Right atrium auricular region (tissue), 2 donors: ENCODE results near the gene COMTD1. TPM values are rescaled to one million over a fixed set of nuclear protein-coding genes. Genes with fewer than 3 reads are reported as not detected.

ENCODE experiments used
- DNase-seq: peaks from one replicate; pipeline ENCODE4 v3.0.0-alpha.2; 2019; ENCODE audit warnings: low spot score
- H3K27ac ChIP-seq, 2 donors: fragments of 200-600 bp; sonication (generic); 1 replicate in 1 of 2; 2 replicates in 1 of 2; pipeline ENCODE4 v1.5.1; 2016 to 2019
- H3K27me3 ChIP-seq, 2 donors: fragments of 200-600 bp; sonication (generic); one replicate each; pipeline versions ENCODE4 v1.5.1 to v1.6.0; 2017 to 2019
- H3K36me3 ChIP-seq: fragments of 200-600 bp; sonication (generic); one replicate; pipeline ENCODE4 v1.5.1; 2016
- H3K4me1 ChIP-seq, 2 donors: fragments of 200-600 bp; sonication (generic); one replicate each; pipeline versions ENCODE4 v1.5.1 to v1.6.0; 2017 to 2019
- H3K4me3 ChIP-seq, 2 donors: fragments of 200-600 bp; sonication (generic); 1 replicate in 1 of 2; 2 replicates in 1 of 2; pipeline ENCODE4 v1.5.1; 2017 to 2019; ENCODE audit warnings: mild to moderate bottlenecking in 1 of 2, moderate library complexity in 1 of 2
- H3K9me3 ChIP-seq, 2 donors: fragments of 200-600 bp; sonication (generic); one replicate each; pipeline ENCODE4 v1.5.1; 2019
- CTCF ChIP-seq, 2 donors: fragments of 200-600 bp; sonication (generic); IDR thresholded peaks; one replicate each; pipeline ENCODE4 v1.5.1; 2019; ENCODE audit warnings: antibody characterized with exemption in 2 of 2
- total RNA-seq, 2 donors: library from RNA; depleted of rRNA; stranded (reverse); fragments of >200 nt; gene quantifications; one replicate each; pipeline ENCODE4 v1.1.0, GENCODE V29; 2016

COMTD1 gene
- total RNA-seq, 2 donors from 2014 or later: 44.1 to 52.4 TPM

GRCh38 chr10:75230600-75231038 lies 5.1 kb downstream of the COMTD1 start:
- Histone ChIP-seq H3K27ac (peak overlapping the region; percentile 35 to 42), H3K9me3 (no peaks in the 10 kb centered on the region), H3K4me3 (no peak overlapping the region), H3K4me1 (peaks cover 0 to 61% of the 10 kb centered on the region in 2 donors), H3K36me3 (peaks cover 45% of the 10 kb centered on the region), H3K27me3 (no peaks in the 10 kb centered on the region)
- DNase-seq: peak; percentile 93
- peak; percentile 89 for TF ChIP-seq CTCF (IDR thresholded peaks at IDR 0.05)

DNA sequence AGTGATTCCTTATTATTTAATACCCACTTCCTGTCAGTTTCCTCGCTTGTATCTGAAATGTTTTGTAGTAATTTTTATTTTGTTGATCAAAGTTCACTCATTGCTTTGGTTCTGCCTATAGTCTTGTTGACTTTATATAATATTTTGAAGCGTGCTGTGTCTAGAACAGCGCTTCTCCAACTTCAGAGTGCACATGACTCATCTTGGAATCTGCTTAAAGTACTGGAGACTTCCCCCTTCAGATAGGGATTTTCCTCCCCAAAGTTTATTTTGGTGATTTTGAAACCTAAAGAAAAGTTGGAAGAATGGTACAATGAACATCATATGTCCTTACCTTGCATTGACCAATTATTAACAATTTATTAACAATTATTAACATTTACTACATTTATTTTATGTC lies 5.8 kb downstream of the COMTD1 start:
- H3K27me3 ChIP-seq: no peaks in the 10 kb centered on the region
- H3K4me3 ChIP-seq: no peak overlapping the region
- peak overlapping the region in 1 of 2 donors; percentile 35 for H3K27ac ChIP-seq
- H3K9me3 ChIP-seq: no peaks in the 10 kb centered on the region
- peaks cover 45% of the 10 kb centered on the region for H3K36me3 ChIP-seq
- TF ChIP-seq CTCF (IDR thresholded peaks at IDR 0.05): no peak
- H3K4me1 ChIP-seq: peaks cover 0 to 64% of the 10 kb centered on the region in 2 donors
- no peak for DNase-seq

DNA sequence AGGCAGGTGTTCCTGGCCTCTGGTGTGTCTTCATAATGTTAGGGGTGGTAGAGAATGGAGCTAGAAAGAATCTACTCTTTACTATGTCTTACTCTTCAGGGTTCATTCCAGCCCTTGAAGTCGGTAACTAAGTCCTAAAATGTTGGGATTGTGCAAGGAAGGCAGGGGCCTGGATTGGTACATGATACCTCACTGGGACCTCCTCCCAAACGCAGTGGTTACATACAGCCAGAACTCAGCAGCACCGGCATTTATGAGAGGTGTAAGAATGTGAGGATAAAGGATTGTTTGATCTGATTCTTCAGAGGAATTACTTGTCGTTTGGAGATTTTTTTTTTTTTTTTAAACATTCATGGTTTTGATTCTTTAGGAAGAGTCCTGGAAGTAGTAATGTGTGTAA lies 6.9 kb downstream of the COMTD1 start:
- Histone ChIP-seq H3K27me3 (no peaks in the 10 kb centered on the region), H3K9me3 (no peaks in the 10 kb centered on the region), H3K36me3 (peaks cover 51% of the 10 kb centered on the region), H3K27ac (peak overlapping the region; percentile 20 to 39), H3K4me1 (peaks cover 0 to 64% of the 10 kb centered on the region in 2 donors), H3K4me3 (no peak overlapping the region)
- DNase-seq: no peak
- TF ChIP-seq CTCF (IDR thresholded peaks at IDR 0.05): no peak

GRCh38 chr10:75228278-75228677 lies 7.5 kb downstream of the COMTD1 start:
- peak overlapping the region; percentile 20 to 39 for H3K27ac ChIP-seq
- H3K36me3 ChIP-seq: peaks cover 57% of the 10 kb centered on the region
- H3K27me3 ChIP-seq: no peaks in the 10 kb centered on the region
- H3K4me3 ChIP-seq: no peak overlapping the region
- no peak for DNase-seq
- peaks cover 0 to 68% of the 10 kb centered on the region in 2 donors for H3K4me1 ChIP-seq
- H3K9me3 ChIP-seq: no peaks in the 10 kb centered on the region
- TF ChIP-seq CTCF (IDR thresholded peaks at IDR 0.05): no peak

- Histone ChIP-seq H3K4me1 (peaks cover 0 to 71% of the 10 kb centered on the region in 2 donors), H3K27ac (peak overlapping the region; percentile 78 to 83), H3K27me3 (no peaks in the 10 kb centered on the region), H3K9me3 (no peaks in the 10 kb centered on the region), H3K36me3 (peaks cover 66% of the 10 kb centered on the region), H3K4me3 (no peak overlapping the region)
- no peak for DNase-seq
- TF ChIP-seq CTCF (IDR thresholded peaks at IDR 0.05): no peak
Observed at GRCh38 chr10:75226656-75227055, 9.1 kb downstream of the COMTD1 start.

GRCh38 chr10:75226095-75226494 lies 9.7 kb downstream of the COMTD1 start:
- peak overlapping the region; percentile 78 to 83 for H3K27ac ChIP-seq
- peaks cover 66% of the 10 kb centered on the region for H3K36me3 ChIP-seq
- H3K4me3 ChIP-seq: peak overlapping the region; percentile 9 to 10
- H3K4me1 ChIP-seq: peaks cover 0 to 74% of the 10 kb centered on the region in 2 donors
- no peak for TF ChIP-seq CTCF (IDR thresholded peaks at IDR 0.05)
- H3K9me3 ChIP-seq: no peaks in the 10 kb centered on the region
- H3K27me3 ChIP-seq: no peaks in the 10 kb centered on the region
- no peak for DNase-seq
